Stimulated activated CD8-positive, alpha-beta memory T cell treated with anti-CD3 and anti-CD28 coated beads, Interleukin-7, amount 100 ng/mL, for 4 hours (primary cell): ENCODE results near the gene SLAMF1.
"Not testable (repeated sequence)": the region's sequence is repeated elsewhere in the genome, so short reads cannot be mapped to it uniquely, and the experiment has no call there.

ENCODE experiments used
- DNase-seq, 2 donors: peaks; one replicate each; pipeline ENCODE4 v3.0.0-alpha.2; 2020; ENCODE audit warnings: low read depth in 2 of 2

SLAMF1 gene

GRCh38 chr1:160605792-160606479 is 40.9 kb downstream of the SLAMF1 start:
- DNase-seq: no peak

- no peak for DNase-seq
Observed at GRCh38 chr1:160605205-160605604, 41.6 kb downstream of the SLAMF1 start.

- no peak for DNase-seq
Observed at GRCh38 chr1:160597705-160598104, 49.1 kb downstream of the SLAMF1 start.

GRCh38 chr1:160597051-160597450 is 49.8 kb downstream of the SLAMF1 start:
- no peak for DNase-seq

GRCh38 chr1:160590488-160590887 is 56.4 kb downstream of the SLAMF1 start:
- DNase-seq: no peak

- no peak for DNase-seq
Observed at GRCh38 chr1:160588468-160588867, 58.4 kb downstream of the SLAMF1 start.

GRCh38 chr1:160584784-160585183 is 62.1 kb downstream of the SLAMF1 start:
- no peak for DNase-seq

- DNase-seq: not testable (repeated sequence)
Observed at GRCh38 chr1:160582976-160583375, 63.9 kb downstream of the SLAMF1 start.

- no peak for DNase-seq
Observed at GRCh38 chr1:160581961-160582360, 64.9 kb downstream of the SLAMF1 start.

- DNase-seq: no peak
Observed at GRCh38 chr1:160580221-160580812, 66.5 kb downstream of the SLAMF1 start.

GRCh38 chr1:160579216-160579701 is 67.6 kb downstream of the SLAMF1 start, which contains the start of gene CD84:
Gene CD84 (minus strand): TSS chr1:160579496. CDS start chr1:160579437, 59 bp downstream.
- DNase-seq: no peak

- DNase-seq: no peak
Observed at GRCh38 chr1:160578525-160579191, 68.2 kb downstream of the SLAMF1 start.

GRCh38 chr1:160578175-160578524 is 68.7 kb downstream of the SLAMF1 start:
- DNase-seq: no peak

- DNase-seq: no peak
Observed at GRCh38 chr1:160577671-160578070, 69.2 kb downstream of the SLAMF1 start.

- no peak for DNase-seq
Observed at GRCh38 chr1:160576884-160577283, 70.0 kb downstream of the SLAMF1 start.

- DNase-seq: peak; percentile 48 to 50
Observed at GRCh38 chr1:160576390-160576789, 70.5 kb downstream of the SLAMF1 start.

GRCh38 chr1:160575112-160575664 is 71.7 kb downstream of the SLAMF1 start:
- no peak for DNase-seq

- no peak for DNase-seq
Observed at GRCh38 chr1:160570840-160571239, 76.0 kb downstream of the SLAMF1 start.

- DNase-seq: no peak
Observed at GRCh38 chr1:160569806-160570205, 77.0 kb downstream of the SLAMF1 start.

GRCh38 chr1:160567858-160568682 is 78.8 kb downstream of the SLAMF1 start:
- DNase-seq: peak; percentile 68 to 77

- DNase-seq: no peak
Observed at GRCh38 chr1:160567341-160567740, 79.5 kb downstream of the SLAMF1 start.

- DNase-seq: no peak
Observed at GRCh38 chr1:160565564-160565963, 81.3 kb downstream of the SLAMF1 start.
